H1 (cell line): ENCODE results near the gene NTN4. TPM values are rescaled to one million over a fixed set of nuclear protein-coding genes. Genes with fewer than 3 reads are reported as not detected.

ENCODE experiments used
- TAF1 ChIP-seq: IDR thresholded peaks from 2 replicates; pipeline ENCODE4 v1.6.1; 2011; ENCODE audit warnings: mild to moderate bottlenecking, low read depth, low read length
- polyA plus RNA-seq, 7 experiments: library from polyadenylated mRNA; depleted of rRNA in 3 of 7; stranded (reverse) in 5 of 7; unstranded in 2 of 7; fragments of >200 nt in 5 of 7; fragments of 200-250 nt in 2 of 7; gene quantifications; 1 replicate in 5 of 7; 2 replicates in 1 of 7; 4 replicates in 1 of 7; pipeline versions ENCODE4 v1.2.1 to v1.2.3, GENCODE V29; 2011 to 2013; ENCODE audit warnings: missing spikeins in 2 of 7, mixed read lengths in 2 of 7
- total RNA-seq: library from RNA; stranded (reverse); fragmentation: NEBNext Ultra II Directional; extraction: Animal tissue kit (Norgen Biotek cat#: 25700); gene quantifications from 2 replicates; pipeline ENCODE4 v1.2.1, GENCODE V29; 2021
- TF ChIP-seq, protein P1 (sequence below): fragments of 300-600 bp; sonication (generic); IDR thresholded peaks from 2 replicates; pipeline ENCODE4 v1.7.1; 2012; ENCODE audit warnings: low read length, moderate library complexity, mild to moderate bottlenecking, inconsistent platforms; ENCODE audit not compliant: insufficient replicate concordance

Gene NTN4
- total and polyA plus RNA-seq, 2 of the 8 experiments (the other 6 are each of a cell fraction or from before 2014, with no cell fraction given): 0.74 to 1.3 TPM

DNA sequence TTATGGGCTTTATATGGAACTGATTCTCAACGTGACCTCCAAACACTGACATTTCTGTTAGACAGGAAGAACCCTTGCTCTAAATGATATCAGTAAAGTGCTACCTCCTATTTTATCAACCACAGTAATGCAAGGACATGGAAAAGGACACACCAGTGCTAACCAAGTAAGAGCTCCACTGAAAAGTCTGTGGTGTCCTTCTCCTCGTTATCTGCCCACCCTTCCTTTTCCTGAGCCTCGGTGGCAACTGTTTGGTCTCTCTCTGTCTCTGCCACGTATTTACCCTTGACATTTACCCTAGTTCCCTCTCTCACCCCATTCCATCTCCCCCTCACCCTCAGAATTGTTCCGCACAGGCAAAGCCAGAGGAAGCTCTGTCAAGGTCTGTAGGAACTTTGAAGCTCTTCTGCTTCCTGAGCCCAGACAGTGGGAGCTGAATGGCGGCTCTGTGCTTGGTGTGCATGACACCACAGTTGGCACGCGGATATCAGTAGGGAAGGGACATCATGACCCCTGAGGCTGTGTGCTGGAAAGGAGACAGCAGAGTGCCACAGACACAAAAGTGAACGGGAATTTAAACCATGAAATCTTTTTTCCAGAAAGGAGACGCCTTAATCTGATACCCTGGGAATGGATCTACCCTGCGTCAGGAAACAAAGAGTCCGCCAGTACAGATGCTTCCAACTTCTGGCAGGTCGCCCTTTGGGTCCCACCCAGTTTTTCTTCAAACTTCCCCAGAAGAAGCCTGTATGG is 50.8 kb downstream of the NTN4 start (continued):
- TF ChIP-seq, protein P1, sequence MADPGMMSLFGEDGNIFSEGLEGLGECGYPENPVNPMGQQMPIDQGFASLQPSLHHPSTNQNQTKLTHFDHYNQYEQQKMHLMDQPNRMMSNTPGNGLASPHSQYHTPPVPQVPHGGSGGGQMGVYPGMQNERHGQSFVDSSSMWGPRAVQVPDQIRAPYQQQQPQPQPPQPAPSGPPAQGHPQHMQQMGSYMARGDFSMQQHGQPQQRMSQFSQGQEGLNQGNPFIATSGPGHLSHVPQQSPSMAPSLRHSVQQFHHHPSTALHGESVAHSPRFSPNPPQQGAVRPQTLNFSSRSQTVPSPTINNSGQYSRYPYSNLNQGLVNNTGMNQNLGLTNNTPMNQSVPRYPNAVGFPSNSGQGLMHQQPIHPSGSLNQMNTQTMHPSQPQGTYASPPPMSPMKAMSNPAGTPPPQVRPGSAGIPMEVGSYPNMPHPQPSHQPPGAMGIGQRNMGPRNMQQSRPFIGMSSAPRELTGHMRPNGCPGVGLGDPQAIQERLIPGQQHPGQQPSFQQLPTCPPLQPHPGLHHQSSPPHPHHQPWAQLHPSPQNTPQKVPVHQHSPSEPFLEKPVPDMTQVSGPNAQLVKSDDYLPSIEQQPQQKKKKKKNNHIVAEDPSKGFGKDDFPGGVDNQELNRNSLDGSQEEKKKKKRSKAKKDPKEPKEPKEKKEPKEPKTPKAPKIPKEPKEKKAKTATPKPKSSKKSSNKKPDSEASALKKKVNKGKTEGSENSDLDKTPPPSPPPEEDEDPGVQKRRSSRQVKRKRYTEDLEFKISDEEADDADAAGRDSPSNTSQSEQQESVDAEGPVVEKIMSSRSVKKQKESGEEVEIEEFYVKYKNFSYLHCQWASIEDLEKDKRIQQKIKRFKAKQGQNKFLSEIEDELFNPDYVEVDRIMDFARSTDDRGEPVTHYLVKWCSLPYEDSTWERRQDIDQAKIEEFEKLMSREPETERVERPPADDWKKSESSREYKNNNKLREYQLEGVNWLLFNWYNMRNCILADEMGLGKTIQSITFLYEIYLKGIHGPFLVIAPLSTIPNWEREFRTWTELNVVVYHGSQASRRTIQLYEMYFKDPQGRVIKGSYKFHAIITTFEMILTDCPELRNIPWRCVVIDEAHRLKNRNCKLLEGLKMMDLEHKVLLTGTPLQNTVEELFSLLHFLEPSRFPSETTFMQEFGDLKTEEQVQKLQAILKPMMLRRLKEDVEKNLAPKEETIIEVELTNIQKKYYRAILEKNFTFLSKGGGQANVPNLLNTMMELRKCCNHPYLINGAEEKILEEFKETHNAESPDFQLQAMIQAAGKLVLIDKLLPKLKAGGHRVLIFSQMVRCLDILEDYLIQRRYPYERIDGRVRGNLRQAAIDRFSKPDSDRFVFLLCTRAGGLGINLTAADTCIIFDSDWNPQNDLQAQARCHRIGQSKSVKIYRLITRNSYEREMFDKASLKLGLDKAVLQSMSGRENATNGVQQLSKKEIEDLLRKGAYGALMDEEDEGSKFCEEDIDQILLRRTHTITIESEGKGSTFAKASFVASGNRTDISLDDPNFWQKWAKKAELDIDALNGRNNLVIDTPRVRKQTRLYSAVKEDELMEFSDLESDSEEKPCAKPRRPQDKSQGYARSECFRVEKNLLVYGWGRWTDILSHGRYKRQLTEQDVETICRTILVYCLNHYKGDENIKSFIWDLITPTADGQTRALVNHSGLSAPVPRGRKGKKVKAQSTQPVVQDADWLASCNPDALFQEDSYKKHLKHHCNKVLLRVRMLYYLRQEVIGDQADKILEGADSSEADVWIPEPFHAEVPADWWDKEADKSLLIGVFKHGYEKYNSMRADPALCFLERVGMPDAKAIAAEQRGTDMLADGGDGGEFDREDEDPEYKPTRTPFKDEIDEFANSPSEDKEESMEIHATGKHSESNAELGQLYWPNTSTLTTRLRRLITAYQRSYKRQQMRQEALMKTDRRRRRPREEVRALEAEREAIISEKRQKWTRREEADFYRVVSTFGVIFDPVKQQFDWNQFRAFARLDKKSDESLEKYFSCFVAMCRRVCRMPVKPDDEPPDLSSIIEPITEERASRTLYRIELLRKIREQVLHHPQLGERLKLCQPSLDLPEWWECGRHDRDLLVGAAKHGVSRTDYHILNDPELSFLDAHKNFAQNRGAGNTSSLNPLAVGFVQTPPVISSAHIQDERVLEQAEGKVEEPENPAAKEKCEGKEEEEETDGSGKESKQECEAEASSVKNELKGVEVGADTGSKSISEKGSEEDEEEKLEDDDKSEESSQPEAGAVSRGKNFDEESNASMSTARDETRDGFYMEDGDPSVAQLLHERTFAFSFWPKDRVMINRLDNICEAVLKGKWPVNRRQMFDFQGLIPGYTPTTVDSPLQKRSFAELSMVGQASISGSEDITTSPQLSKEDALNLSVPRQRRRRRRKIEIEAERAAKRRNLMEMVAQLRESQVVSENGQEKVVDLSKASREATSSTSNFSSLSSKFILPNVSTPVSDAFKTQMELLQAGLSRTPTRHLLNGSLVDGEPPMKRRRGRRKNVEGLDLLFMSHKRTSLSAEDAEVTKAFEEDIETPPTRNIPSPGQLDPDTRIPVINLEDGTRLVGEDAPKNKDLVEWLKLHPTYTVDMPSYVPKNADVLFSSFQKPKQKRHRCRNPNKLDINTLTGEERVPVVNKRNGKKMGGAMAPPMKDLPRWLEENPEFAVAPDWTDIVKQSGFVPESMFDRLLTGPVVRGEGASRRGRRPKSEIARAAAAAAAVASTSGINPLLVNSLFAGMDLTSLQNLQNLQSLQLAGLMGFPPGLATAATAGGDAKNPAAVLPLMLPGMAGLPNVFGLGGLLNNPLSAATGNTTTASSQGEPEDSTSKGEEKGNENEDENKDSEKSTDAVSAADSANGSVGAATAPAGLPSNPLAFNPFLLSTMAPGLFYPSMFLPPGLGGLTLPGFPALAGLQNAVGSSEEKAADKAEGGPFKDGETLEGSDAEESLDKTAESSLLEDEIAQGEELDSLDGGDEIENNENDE: no peak
- TF ChIP-seq TAF1: no peak
